ENCODE data around the gene ABI3BP. TPM values are rescaled to one million over a fixed set of nuclear protein-coding genes. Genes with fewer than 3 reads are reported as not detected.

Gene ABI3BP
- total and polyA plus RNA-seq, 2 experiments from 2014 or later = 0.42 to 0.57 TPM

- Mint-ChIP-seq H3K27me3 (ENCODE audit: insufficient read depth, low read depth, poor library complexity) (peaks cover 3% of the 10 kb centered on the region), H3K4me3 (no peak overlapping the region), H3K4me1 (no peaks in the 10 kb centered on the region), H3K36me3 (ENCODE audit: low read depth) (no peaks in the 10 kb centered on the region), H3K27ac (no peak overlapping the region), H3K9me3 (no peaks in the 10 kb centered on the region)
- no peaks in the 10 kb centered on the region for H3K79me2 ChIP-seq (replicated peaks; ENCODE audit: insufficient read depth)
- no peak overlapping the region for H2AFZ ChIP-seq
- no peak for ATAC-seq
- H3K27ac ChIP-seq (ENCODE audit: low read depth) = no peak overlapping the region
- H3F3A ChIP-seq (replicated peaks; ENCODE audit: low read depth) = no peaks in the 10 kb centered on the region
- H3K9me2 ChIP-seq (ENCODE audit: insufficient read depth) = peaks cover 8% of the 10 kb centered on the region; the same call in 1 of the 2 replicates
- H3K36me3 ChIP-seq (ENCODE audit: insufficient read depth) = no peaks in the 10 kb centered on the region
- TF ChIP-seq, protein P1, sequence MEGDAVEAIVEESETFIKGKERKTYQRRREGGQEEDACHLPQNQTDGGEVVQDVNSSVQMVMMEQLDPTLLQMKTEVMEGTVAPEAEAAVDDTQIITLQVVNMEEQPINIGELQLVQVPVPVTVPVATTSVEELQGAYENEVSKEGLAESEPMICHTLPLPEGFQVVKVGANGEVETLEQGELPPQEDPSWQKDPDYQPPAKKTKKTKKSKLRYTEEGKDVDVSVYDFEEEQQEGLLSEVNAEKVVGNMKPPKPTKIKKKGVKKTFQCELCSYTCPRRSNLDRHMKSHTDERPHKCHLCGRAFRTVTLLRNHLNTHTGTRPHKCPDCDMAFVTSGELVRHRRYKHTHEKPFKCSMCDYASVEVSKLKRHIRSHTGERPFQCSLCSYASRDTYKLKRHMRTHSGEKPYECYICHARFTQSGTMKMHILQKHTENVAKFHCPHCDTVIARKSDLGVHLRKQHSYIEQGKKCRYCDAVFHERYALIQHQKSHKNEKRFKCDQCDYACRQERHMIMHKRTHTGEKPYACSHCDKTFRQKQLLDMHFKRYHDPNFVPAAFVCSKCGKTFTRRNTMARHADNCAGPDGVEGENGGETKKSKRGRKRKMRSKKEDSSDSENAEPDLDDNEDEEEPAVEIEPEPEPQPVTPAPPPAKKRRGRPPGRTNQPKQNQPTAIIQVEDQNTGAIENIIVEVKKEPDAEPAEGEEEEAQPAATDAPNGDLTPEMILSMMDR (conservative IDR thresholded peaks at IDR 0.05; ENCODE audit: low read depth in 2 of 2) = no peak
- TF ChIP-seq EZH2 (IDR thresholded peaks at IDR 0.05; ENCODE audit: low read depth, unreplicated experiment) (no peak), REST (IDR thresholded peaks at IDR 0.05; ENCODE audit: unreplicated experiment) (no peak), JUNB (IDR thresholded peaks at IDR 0.05; ENCODE audit: unreplicated experiment) (no peak), ZNF462 (CRISPR knock-in tag; IDR thresholded peaks at IDR 0.05) (no peak), ZNF114 (CRISPR knock-in tag; IDR thresholded peaks at IDR 0.05) (no peak), EZH2phosphoT487 (IDR thresholded peaks at IDR 0.05; ENCODE audit: unreplicated experiment) (no peak), POLR2AphosphoS5 (IDR thresholded peaks at IDR 0.05; ENCODE audit: low read depth) (no peak), NANOG (IDR thresholded peaks at IDR 0.05; ENCODE audit: borderline replicate concordance) (no peak), STAT1 (IDR thresholded peaks at IDR 0.05; ENCODE audit: unreplicated experiment) (no peak), CREB1 (CRISPR knock-in tag; IDR thresholded peaks at IDR 0.05; ENCODE audit: low read depth) (no peak), ZNF331 (CRISPR knock-in tag; IDR thresholded peaks at IDR 0.05; ENCODE audit: low read depth) (no peak)
- TF ChIP-seq, protein P2, sequence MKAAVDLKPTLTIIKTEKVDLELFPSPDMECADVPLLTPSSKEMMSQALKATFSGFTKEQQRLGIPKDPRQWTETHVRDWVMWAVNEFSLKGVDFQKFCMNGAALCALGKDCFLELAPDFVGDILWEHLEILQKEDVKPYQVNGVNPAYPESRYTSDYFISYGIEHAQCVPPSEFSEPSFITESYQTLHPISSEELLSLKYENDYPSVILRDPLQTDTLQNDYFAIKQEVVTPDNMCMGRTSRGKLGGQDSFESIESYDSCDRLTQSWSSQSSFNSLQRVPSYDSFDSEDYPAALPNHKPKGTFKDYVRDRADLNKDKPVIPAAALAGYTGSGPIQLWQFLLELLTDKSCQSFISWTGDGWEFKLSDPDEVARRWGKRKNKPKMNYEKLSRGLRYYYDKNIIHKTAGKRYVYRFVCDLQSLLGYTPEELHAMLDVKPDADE (IDR thresholded peaks at IDR 0.05) = no peak
- no peaks in the 10 kb centered on the region for H3K4me1 ChIP-seq (ENCODE audit: insufficient read depth)
- H3K4me3 ChIP-seq = no peak overlapping the region
- H3K27me3 ChIP-seq (ENCODE audit: insufficient read depth) = no peaks in the 10 kb centered on the region
- H3K4me2 ChIP-seq = no peak overlapping the region
- no peaks in the 10 kb centered on the region for H4K20me1 ChIP-seq (replicated peaks; ENCODE audit: insufficient read depth)
- no peak for DNase-seq (ENCODE audit: low spot score)
Measured at GRCh38 chr3:100968932-100969906, 24.0 kb downstream of the ABI3BP start.

Data from GM23338 (cell line).